ENCODE results near the gene IGSF21.
A peak's percentile ranks its signal among the peaks of the same experiment; 100 is the strongest.
"Not testable (repeated sequence)": the region's sequence is repeated elsewhere in the genome, so short reads cannot be mapped to it uniquely, and the experiment has no call there.

IGSF21 gene

GRCh38 chr1:18352636-18353265 lies 245.2 kb downstream of the IGSF21 start:
- no peak for DNase-seq

GRCh38 chr1:18353528-18353927 lies 245.9 kb downstream of the IGSF21 start:
- no peak for DNase-seq

- DNase-seq: no peak
Observed at GRCh38 chr1:18353992-18354391, 246.4 kb downstream of the IGSF21 start.

- no peak for DNase-seq
Observed at GRCh38 chr1:18354612-18355011, 247.0 kb downstream of the IGSF21 start.

- DNase-seq: no peak
Observed at GRCh38 chr1:18357622-18358230, 250.1 kb downstream of the IGSF21 start.

- no peak for DNase-seq
Observed at GRCh38 chr1:18358600-18358999, 251.0 kb downstream of the IGSF21 start.

- no peak for DNase-seq
Observed at GRCh38 chr1:18360251-18360650, 252.7 kb downstream of the IGSF21 start.

GRCh38 chr1:18362150-18362549 lies 254.6 kb downstream of the IGSF21 start:
- no peak for DNase-seq

GRCh38 chr1:18363436-18363835 lies 255.8 kb downstream of the IGSF21 start:
- no peak for DNase-seq

- no peak for DNase-seq
Observed at GRCh38 chr1:18365099-18365705, 257.6 kb downstream of the IGSF21 start.

- DNase-seq: not testable (repeated sequence)
Observed at GRCh38 chr1:18372505-18372904, 264.9 kb downstream of the IGSF21 start.

- no peak for DNase-seq
Observed at GRCh38 chr1:18373151-18373550, 265.6 kb downstream of the IGSF21 start.

GRCh38 chr1:18373882-18374493 lies 266.4 kb downstream of the IGSF21 start:
- DNase-seq: no peak

- DNase-seq: no peak
Observed at GRCh38 chr1:18376661-18377060, 269.1 kb downstream of the IGSF21 start.

- DNase-seq: no peak
Observed at GRCh38 chr1:18380288-18380687, 272.7 kb downstream of the IGSF21 start.

- DNase-seq: no peak
Observed at GRCh38 chr1:18384059-18384458, 276.5 kb downstream of the IGSF21 start.

GRCh38 chr1:18384471-18384870 lies 276.9 kb downstream of the IGSF21 start:
- DNase-seq: no peak

- DNase-seq: peak in 16 of 58 donors; percentile 0 to 47 (median 8)
Observed at GRCh38 chr1:18385239-18385790, 277.7 kb downstream of the IGSF21 start.

- no peak for DNase-seq
Observed at GRCh38 chr1:18386591-18386990, 279.0 kb downstream of the IGSF21 start.

- DNase-seq: no peak
Observed at GRCh38 chr1:18387307-18387706, 279.7 kb downstream of the IGSF21 start.

- DNase-seq: no peak
Observed at GRCh38 chr1:18390953-18391352, 283.4 kb downstream of the IGSF21 start.

GRCh38 chr1:18394563-18395156 lies 287.1 kb downstream of the IGSF21 start:
- no peak for DNase-seq
